HG02938 (cell line): ENCODE data around the gene PAX7.

Source experiments
- ATAC-seq: cut with Tn5 transposase; IDR thresholded peaks from one replicate; pipeline ENCODE4 v1.9.1; 2021; ENCODE audit warnings: mild to moderate bottlenecking, moderate library complexity; ENCODE audit not compliant: unreplicated experiment

The PAX7 gene

DNA sequence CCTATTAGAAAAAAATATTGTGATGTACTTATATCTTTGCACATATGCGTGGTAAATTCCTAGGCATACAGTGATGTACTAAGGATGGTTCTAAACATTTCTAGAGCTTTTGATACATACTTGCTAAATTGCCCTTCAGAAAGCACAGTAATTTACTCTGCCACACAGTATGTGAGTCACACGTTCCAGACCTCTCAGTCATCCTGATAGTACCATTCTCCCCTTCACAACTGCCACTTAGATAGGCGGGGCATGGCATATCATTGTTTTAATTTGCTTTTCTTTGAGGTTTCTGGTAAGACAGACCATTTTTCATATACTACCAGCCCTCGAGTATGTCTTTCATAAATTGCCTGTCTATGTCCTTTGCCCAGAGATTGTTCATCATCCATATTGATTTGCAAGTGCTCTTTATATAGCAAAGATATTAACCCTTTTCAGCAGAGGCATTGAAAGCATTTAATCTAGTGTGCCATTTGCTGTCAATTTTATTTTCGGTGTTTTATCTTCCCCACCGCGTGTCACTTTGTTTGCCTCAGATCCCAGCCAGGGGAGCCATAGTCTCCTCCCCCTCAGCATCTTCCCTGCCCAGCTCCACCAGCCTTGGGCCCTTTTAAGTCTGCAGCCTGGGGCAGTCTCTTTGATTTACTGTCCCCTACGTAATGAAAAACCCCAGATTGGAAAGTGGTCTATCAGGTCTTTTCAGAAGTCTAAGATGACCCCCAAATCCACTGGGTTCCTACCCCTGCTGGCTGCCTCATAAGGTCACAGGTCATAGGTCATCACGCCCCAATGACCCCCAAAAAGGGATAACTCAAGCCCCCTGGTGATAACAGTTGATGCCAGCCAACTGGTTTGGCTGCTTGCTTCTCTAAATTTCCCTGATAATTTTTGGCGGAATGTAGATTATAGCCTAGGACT, 11.8 kb upstream of the PAX7 start:
- no peak for ATAC-seq

DNA sequence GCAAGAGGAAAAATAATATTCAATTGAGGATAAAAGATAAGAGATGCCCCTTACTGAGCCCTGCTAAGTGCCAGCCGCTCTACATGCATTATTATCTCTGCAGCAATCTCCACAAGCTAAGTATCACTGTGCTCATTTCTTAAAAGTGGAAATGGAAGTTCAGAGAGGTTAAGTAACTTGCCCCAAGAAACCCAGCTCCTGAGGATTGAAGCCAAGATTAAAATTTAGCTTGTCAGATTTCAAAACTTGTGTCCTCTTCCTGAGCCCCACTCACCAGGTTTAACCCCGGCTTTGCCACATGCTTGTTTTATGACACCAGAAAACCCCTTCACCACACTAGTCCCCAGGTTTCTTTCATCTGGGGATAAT, 11.2 kb upstream of the PAX7 start:
- no peak for ATAC-seq

DNA sequence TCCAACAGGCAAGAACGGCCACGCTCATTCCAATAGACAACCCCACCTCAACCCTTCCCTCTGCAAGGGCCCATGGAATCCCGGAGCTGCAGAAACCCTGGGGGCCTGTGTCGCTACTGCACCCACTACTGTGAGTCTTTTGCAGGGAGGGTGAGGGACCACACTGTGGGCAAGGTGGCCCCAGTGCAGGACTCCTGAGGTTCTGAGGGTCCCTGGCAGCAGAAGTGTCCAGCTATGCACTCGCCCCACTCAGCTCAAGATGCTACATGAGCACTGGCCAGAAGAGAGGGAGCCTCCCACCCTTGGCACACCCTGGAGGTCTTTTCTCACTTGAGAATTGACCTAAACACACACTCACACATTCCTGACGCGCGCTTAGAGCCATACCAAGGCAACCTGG, 2.1 kb upstream of the PAX7 start:
- ATAC-seq, result no peak

DNA sequence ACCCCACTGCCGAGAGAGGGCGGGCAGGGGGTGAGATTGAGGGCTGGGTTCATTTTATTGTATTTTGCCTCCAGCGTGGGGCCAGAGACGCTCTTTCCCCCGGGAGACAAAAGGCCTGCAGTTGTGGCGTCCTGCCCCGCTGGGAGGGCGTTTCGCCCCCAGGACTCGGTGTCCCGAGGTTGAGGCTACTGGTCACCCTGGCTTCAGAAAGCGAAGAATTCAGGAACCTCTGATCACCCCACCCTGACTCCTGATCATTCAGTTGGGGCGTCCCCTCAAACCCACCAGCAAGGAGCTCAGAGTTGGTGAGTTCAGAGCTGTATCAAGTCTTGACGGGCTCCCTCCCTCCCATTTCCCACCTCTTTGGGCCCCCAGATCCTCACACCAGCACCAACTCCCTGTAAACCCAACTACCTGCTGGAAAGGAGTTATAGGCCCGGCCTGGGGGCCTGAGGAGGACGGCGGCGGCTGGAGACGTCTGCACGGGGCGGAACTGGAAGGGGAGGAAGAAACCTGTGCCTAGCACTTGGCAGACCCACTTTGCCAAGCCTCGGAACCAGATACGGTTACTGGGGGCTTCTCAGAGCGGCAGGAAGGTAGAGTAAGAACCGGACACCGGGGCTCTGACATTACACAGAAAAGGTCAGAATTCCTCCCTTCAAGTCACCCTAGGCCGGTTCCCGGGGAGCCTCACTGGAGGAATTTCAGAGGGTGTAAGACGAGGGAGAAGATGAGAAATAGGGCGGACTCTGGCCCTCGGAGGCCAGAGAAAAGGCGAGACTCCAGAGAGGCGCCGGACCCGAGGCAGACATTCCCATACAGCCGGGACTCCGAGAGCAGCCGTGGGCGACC, 761 bp upstream of the PAX7 start:
- ATAC-seq, result no peak

DNA sequence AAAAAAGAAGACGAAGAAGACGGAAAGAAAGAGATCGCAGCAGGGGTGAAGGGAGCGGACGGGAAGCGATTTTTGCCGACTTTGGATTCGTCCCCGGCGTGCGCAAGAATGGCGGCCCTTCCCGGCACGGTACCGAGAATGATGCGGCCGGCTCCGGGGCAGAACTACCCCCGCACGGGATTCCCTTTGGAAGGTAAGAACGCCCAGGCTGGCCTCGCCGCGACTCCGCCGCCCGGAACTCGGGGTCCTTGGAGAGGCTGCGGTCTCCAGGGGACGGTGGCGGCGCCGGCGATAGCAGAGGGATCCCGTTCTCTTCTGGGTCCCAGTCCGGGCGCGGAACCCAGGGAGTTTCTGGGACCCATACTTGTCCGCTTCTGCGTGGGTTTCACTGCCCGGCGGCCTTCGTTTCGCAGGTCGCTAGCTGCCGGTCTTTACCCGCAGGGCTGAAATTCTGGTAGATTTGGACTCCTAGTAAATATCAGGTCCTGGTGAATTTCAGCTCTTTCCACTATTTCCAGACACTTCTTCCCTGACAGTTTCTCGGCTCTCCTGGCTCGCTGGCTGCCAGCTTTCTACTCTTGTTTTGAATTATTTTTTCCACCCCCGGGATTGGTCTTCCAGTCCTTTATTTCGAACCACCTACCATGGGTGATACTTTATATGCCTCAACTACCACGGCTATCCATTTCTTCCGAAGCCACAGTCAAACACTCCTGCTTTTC, 1.0 kb downstream of the PAX7 start:
- no peak for ATAC-seq

DNA sequence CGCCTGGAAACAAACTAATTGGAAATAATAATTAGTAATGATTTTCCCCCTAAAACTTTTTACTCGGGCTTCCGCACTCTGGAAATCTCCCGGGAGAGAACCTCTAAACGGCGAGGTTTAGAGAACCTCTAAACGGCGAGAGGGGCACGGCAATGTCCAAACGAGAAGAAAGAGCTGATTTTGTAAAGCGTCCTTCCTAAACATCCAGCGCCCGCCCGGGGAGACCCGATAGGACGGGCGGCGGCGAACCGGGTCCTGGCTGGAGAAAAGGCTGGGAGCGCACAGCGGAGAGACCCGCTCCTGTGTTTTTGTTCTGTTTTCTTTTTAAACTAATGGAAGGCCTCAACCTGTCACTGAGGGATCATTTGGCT, 1.6 kb downstream of the PAX7 start:
- no peak for ATAC-seq

DNA sequence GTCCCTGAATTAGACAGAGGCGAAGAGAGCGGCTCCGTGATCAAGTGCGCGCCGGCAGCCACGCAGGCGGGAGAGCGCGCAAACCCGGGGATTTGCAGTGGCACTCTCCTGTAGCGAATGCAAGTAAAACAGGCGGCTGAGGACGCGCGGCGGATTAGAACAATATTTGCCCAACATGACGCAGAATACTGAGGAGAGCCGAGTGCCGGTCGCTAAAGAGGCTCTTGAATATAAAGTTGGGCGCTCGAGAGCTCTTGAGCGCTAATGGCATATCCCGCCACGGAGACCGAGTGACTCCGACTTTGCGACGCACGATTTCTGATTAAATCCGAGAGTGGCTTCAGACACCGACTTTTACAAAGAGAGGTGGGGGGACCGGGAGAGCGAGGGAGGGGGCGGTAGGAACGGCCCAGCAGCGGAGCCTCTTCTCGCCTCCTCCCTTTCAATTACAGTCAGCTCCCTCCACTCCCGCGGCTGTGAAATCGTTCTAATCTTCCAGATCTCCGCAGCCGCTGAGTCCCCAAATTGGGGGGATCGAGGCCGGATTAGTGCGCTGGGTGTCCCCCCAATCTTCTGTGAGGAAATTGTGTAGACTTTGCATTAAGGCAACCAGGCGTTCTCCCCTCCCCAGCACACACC, 2.3 kb downstream of the PAX7 start:
- no peak for ATAC-seq

DNA sequence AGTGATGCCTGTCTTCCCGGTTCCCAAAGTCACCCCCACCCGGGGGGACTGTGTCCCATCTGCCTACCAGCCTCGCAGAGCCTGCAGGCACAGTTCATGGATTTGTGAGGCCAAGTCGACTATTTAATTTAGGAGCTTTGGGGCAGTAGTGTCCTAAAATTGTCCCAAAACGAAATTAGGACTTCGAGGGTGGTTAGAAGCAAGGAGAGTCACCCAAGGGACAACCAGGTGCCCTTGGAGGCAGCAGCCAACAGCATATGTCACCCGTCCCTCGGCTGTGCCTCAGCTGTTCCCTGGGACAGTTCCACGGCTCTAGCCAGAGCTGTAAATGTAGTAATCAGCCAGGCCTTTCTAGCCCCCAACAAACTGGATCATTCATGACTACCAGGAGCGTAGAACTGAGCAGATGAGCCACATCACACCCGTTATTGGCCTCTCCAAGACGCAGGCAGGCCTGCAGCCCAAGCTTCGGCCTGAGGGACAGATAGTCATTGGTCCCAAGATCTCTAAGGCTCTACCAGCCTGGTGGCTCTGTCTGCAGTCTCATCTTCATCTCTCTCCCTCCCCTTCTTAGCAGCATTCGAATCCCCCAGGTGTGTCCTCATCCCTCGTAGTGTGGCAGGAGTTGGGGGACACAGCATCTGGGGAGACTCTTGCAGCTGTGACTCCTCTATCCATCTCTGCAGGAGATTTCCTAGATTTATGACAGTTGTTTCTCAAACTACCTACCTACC, 2.9 kb downstream of the PAX7 start:
- ATAC-seq, result no peak

DNA sequence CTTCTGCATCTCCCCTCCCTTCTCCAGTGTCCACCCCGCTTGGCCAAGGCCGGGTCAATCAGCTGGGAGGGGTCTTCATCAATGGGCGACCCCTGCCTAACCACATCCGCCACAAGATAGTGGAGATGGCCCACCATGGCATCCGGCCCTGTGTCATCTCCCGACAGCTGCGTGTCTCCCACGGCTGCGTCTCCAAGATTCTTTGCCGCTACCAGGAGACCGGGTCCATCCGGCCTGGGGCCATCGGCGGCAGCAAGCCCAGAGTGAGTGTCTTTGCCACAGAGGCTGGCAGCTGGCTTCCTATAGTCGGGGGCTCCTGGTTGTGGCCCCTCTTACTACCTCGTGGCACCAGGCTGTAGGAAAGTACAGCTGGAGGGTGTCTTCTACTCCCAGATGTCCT, 3.6 kb downstream of the PAX7 start:
- no peak for ATAC-seq

DNA sequence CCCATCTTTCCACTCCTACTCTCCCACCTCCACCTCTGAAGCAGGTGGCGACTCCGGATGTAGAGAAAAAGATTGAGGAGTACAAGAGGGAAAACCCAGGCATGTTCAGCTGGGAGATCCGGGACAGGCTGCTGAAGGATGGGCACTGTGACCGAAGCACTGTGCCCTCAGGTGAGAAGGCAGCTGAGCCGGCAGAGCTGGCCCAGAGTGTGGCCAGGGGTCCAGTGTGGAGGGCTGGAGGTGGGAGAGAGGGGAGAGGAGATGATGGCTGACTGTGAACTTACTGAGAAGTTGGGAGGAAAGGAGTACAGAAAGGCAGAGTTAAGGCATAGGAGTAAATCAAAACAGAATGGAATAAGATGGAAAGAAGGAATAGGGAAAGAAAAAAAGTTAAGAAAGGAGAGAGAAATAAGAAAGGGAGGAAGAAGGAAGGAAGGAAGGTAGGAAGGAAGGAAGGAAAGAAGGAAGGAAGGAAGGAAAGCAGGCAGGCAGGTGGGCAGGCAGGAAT, 4.5 kb downstream of the PAX7 start:
- no peak for ATAC-seq

DNA sequence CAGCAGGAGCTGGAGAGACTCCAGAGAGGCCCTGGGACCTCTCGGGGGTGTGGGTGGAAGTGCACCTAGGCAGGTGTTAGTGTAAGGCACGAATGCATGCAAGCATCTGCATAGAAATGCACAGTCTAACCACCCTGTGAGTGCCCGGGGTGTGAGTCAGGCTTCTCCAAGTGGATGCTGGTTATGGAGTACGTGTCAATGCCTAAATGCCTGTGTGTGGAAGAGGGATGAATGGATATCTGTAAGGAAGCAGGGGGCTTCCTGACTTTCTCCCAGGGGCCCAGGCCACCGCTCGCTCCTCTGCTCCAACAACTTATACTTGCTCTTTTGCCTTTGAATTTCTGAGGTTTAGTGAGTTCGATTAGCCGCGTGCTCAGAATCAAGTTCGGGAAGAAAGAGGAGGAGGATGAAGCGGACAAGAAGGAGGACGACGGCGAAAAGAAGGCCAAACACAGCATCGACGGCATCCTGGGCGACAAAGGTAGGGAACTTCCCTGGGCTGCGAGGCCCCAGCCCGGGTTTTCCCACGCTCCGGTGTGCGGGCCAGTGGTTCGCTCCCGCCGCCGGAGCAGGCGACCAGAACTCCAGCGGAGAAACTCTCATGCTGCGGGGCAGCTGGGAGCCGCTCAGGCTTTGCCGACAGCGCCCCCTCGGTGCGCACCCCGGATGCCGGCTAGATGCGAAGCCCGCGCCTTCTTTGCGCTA, 5.4 kb downstream of the PAX7 start:
- no peak for ATAC-seq

DNA sequence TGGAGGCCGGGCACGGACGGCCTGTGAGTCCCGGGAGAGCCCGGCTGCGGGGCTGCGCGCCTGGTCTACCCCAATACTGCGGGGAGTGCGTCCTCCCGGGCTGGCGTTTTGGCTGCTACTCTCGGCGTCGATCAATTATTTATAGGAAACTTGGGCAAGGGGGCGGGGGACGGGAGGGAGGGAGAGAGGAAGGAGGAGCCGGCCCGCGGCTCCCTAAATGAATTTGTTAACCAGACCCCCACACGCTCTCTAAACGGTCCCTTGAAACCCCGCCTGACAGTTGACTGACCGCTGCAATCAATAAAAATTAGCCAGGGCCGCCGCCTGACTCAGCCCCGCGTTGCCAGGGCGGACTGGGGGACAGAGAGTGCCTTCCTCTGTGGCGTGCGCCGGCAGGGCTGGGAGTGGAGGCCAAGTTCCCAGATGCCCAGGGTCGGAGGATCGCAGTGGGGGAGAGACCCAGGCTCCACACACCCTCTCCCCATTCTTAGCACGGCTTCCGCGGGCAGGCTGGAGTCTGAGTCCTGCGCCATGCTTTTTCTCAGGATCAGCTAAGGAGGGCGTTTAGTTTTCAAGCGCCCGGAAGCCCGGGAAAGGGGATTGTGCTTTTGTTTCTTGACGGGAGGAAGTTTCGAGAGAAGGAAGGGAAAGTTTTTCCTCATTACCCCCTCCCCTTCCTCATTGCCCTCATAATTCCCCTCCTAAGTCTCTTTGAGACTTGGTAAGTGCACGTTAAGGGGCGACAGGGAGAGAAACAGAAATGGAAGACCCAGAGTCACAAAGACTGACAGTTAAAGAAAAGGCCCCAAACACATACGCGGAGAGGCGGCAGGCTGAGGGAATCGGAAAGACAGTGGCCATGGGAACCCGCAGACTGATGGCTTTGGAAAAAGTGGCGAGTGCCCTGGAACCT, 6.2 kb downstream of the PAX7 start:
- no peak for ATAC-seq

DNA sequence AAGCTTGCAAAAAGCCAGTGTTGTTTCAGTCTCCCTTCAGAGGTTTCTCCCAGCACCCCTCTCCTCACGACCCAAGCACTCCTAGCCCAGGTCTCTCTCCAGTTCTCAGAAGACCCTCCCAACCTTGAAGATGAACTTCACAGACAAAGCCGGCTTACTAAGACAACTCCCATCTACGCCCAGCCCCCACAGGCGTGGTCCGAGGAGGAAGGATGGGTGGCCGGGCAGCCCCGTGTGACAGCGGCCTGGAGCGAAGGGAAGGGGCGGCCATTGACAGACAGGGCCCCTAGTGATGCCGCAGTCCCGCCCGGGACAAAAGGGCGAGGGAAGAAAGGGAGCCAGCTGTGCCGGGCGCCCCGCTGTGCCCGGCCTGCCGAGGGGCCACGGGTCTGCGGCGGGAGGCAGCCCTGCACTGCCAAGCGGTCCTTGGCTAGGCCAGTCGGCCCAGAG, 6.9 kb downstream of the PAX7 start:
- ATAC-seq, result no peak

DNA sequence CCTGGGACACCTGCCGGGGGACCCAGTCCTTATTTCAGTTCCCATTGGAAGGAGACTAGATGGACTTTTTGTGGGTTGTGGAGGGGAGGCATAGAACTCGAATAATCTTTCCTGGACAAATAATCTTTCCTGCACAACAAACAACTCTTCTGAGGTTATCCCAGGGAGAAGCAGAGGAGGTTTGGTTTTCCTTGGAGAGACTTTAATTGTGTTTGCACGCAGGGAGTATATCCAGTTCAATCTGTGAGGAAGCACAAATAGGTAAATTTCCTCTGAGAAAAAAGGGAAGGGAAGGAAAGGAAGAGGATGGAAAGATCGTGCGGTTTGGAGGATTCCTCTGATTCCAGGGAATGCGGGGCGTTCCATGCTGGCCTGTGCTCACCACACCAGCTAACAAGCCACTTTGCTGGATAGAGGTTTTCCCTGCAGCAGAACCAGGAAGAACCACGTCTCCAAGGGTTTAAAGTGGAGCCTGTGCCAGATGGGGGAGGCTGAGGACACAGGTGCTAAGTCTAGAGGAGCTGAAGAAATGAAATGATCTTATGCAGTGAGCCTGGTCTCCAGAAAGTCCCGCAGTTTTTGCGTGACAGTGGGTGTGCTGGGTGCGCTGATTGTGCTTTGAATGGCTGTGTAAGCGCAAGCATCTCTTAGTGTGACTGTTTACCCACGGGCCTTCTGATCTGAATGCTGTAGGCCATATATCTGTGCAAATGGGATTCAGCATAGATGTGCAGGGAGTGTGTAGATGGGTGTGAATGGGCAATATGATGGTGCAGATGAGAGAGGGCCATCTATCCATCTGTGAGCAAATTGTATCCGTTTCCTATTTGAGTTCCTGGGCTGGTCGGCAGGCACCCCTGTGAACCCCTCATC, 7.6 kb downstream of the PAX7 start:
- no peak for ATAC-seq

DNA sequence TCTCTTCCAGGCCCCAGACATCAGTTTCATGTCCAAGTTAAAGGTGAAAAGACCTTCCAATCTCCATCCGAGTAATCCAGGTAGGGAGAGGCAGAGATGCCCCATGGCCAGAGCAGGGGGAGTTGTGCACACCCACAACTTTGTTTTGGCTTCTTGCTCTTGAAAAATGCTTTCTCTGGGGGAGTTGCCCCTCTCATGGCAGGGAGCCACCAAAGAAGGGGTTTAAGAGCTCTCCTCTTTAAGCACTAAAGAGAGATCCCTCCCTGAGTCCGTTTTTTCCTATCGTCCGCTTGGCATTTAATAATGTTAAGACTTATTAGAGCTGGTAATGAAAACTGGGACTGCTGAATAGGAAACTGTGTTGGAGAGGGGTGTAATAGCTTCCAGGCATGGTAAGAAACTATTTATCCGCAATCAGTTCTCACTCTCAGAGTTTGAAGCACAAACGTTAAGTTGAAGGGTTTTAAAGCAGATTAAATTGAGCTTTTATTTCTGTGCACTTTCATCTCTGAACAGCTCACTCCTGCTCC, 8.3 kb downstream of the PAX7 start:
- ATAC-seq, result no peak

DNA sequence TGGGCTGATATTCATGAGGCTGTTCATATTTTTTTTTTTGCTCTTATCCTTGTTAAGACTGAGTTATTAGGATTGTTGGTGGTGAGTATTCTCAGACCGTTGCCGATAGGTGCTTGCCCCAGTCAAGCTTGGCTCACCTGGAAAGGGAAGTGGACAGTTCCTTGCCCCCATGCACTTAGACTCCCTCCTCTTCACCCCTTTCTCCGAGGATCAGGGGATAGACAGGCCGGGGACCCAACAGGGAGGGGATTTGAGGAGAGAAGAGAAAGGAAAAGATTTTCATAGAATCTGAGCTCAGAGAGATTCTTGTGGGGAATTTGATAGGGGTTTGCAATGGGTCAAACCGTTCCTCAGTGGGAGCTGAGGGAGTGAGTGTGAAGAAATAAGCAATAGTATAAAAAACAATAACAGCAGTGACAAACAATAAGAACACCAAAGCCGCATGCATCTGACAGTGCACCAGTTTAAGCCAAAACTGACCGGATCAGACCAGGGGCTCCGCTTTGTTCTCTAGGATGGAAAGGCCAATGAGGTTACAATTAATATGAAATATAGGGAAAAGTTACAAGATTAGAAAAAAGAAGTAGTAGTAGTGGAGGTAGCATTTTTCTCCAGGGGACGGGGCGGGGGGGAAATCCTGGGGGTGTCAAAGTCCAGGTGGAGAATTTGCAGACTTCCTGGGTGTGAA, 8.9 kb downstream of the PAX7 start:
- no peak for ATAC-seq
